Muscle of leg (tissue), 11 donors: ENCODE results near the gene DOCK3. TPM values are rescaled to one million over a fixed set of nuclear protein-coding genes. Genes with fewer than 3 reads are reported as not detected.

Experiments
- DNase-seq: peaks from one replicate; pipeline ENCODE4 v3.0.0; 2013
- H3K27ac ChIP-seq: one replicate; pipeline ENCODE4 v1.5.1; 2013; ENCODE audit warnings: mild to moderate bottlenecking, low read length, control low read depth
- H3K27me3 ChIP-seq: one replicate; pipeline ENCODE4 v1.6.1; 2013; ENCODE audit warnings: low read length; ENCODE audit not compliant: control insufficient read depth, insufficient read depth
- H3K36me3 ChIP-seq: one replicate; pipeline ENCODE4 v1.6.1; 2013; ENCODE audit warnings: low read length; ENCODE audit not compliant: control insufficient read depth, insufficient read depth
- H3K4me1 ChIP-seq: one replicate; pipeline ENCODE4 v1.6.1; 2013; ENCODE audit warnings: low read length; ENCODE audit not compliant: control insufficient read depth, insufficient read depth
- H3K4me3 ChIP-seq: one replicate; pipeline ENCODE4 v1.5.1; 2013; ENCODE audit warnings: low read length, control low read depth
- H3K9me3 ChIP-seq: replicated peaks from 2 replicates; pipeline ENCODE4 v1.6.1; 2013; ENCODE audit warnings: low read depth, low read length; ENCODE audit not compliant: control insufficient read depth
- WGBS: methylation state at CpG from one replicate; pipeline ENCODE4 v1.1.5; 2013; ENCODE audit warnings: missing lambda C conversion rate; ENCODE audit not compliant: insufficient coverage; 5-methylcytosine and 5-hydroxymethylcytosine counted together
- polyA plus RNA-seq, 8 donors: library from polyadenylated mRNA; unstranded; fragments of 120-200 nt; gene quantifications; one replicate each; pipeline versions ENCODE4 v1.2.1 to v1.2.3, GENCODE V29; 2013; ENCODE audit warnings: inconsistent platforms in 1 of 8, low replicate concordance in 1 of 8; ENCODE audit not compliant: insufficient read length in 8 of 8, insufficient read depth in 1 of 8
- total RNA-seq: library from RNA; stranded (reverse); fragments of 120-200 nt; gene quantifications from one replicate; pipeline ENCODE4 v1.2.4, GENCODE V29; 2013

Gene DOCK3
- total and polyA plus RNA-seq, 9 donors, result 0.08 to 0.48 (median 0.17) TPM

- Histone ChIP-seq H3K27me3 (no peaks in the 10 kb centered on the region), H3K9me3 (no peaks in the 10 kb centered on the region), H3K36me3 (no peaks in the 10 kb centered on the region), H3K4me1 (peaks cover 17% of the 10 kb centered on the region), H3K27ac (no peak overlapping the region), H3K4me3 (no peak overlapping the region)
- 51% methylated on average over 5 of the region's 8 CpGs for WGBS
- no peak for DNase-seq
These were observed 700.8 kb downstream of the DOCK3 start for GRCh38 chr3:51375571-51375970.

DNA sequence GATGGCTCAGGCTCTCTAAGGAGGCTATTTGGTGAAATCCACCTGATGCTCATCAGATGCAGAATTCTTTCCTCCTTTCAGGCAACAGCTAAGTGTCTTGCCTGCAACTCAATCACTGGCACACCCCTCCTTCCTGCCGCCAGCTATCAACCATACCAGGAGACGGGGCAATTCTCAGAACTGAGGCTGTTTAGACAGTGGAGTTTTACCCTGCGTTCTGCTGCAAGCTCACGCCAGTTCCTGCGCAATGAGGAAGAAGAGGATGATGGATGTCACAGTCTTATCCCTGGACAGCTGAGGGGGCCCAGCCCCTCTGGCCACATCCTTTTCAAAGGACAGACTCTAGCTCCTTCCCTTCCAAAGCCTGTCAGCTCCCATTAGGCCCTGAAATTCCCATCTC lies 703.3 kb downstream of the DOCK3 start:
- H3K27ac ChIP-seq, result no peak overlapping the region
- H3K4me1 ChIP-seq, result peaks cover 17% of the 10 kb centered on the region
- DNase-seq, result no peak
- 83% methylated on average over 3 of the region's 5 CpGs for WGBS
- H3K4me3 ChIP-seq, result no peak overlapping the region
- H3K27me3 ChIP-seq, result no peaks in the 10 kb centered on the region
- H3K36me3 ChIP-seq, result no peaks in the 10 kb centered on the region
- H3K9me3 ChIP-seq, result no peaks in the 10 kb centered on the region

GRCh38 chr3:51378726-51379125 lies 704.0 kb downstream of the DOCK3 start:
- H3K4me3 ChIP-seq, result no peak overlapping the region
- WGBS, result 100% methylated on average over 2 of the region's 2 CpGs
- no peaks in the 10 kb centered on the region for H3K27me3 ChIP-seq
- H3K9me3 ChIP-seq, result no peaks in the 10 kb centered on the region
- no peak overlapping the region for H3K27ac ChIP-seq
- DNase-seq, result no peak
- peaks cover 20% of the 10 kb centered on the region for H3K4me1 ChIP-seq
- no peaks in the 10 kb centered on the region for H3K36me3 ChIP-seq

DNA sequence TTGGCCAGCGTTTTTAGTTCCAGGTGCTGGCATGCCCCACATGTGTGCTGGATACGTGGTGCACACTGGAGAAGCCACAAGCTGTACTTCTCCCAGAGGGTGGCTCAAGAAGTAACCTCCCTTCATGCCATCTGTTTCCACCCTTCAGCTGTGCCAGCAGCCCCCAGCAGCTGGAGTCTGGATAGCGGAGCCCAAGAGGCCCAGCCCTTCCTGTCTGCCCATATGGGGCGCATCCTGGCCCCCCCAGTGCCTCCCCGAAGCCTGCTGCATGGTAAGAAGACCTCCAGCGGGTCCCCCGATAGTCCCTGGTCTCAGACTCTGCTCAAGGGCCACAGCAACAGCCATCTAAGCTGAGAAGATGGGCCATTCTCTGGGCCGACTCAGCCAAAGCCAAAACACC lies 704.6 kb downstream of the DOCK3 start:
- H3K36me3 ChIP-seq, result no peaks in the 10 kb centered on the region
- peaks cover 23% of the 10 kb centered on the region for H3K4me1 ChIP-seq
- H3K4me3 ChIP-seq, result no peak overlapping the region
- no peaks in the 10 kb centered on the region for H3K27me3 ChIP-seq
- peak; percentile 39 for DNase-seq
- no peak overlapping the region for H3K27ac ChIP-seq
- no peaks in the 10 kb centered on the region for H3K9me3 ChIP-seq
- 63% methylated on average over 7 of the region's 8 CpGs for WGBS

DNA sequence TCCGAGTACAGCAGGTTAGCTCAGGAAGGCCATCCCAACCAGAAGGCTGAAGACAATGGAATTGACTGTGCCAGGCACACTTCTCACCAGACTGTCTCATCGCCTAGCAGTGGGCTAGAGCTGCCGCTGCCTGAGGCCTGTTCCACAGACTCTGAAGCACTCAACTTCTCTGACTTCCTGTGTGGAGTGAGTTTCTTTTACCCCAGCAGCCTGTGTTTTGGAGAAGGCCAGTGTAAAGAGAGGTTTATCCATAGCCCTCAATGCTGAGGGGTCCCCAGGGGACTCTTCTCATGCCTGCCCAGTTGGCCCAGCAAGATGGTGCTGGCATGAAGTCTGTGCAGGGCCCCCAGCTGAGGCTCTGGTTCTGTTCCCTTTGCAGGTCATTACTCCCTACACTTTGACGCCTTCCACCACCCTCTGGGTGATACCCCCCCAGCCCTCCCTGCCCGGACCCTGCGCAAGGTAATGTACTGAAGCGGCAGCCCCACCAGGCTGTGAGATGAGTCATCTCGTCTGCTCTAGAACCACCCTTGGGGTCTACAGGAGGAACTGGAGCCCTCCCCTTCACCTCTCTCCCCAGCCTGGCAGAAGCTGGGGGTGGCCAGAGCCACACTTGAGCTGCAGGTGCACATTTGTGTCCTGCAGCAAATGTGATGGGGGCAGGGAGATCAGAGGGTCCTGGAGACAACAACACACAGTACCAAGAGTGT lies 705.2 kb downstream of the DOCK3 start:
- H3K9me3 ChIP-seq, result no peaks in the 10 kb centered on the region
- WGBS, result 73% methylated on average over 7 of the region's 8 CpGs
- no peak for DNase-seq
- no peak overlapping the region for H3K4me3 ChIP-seq
- H3K27me3 ChIP-seq, result no peaks in the 10 kb centered on the region
- H3K4me1 ChIP-seq, result peaks cover 23% of the 10 kb centered on the region
- no peak overlapping the region for H3K27ac ChIP-seq
- H3K36me3 ChIP-seq, result no peaks in the 10 kb centered on the region

DNA sequence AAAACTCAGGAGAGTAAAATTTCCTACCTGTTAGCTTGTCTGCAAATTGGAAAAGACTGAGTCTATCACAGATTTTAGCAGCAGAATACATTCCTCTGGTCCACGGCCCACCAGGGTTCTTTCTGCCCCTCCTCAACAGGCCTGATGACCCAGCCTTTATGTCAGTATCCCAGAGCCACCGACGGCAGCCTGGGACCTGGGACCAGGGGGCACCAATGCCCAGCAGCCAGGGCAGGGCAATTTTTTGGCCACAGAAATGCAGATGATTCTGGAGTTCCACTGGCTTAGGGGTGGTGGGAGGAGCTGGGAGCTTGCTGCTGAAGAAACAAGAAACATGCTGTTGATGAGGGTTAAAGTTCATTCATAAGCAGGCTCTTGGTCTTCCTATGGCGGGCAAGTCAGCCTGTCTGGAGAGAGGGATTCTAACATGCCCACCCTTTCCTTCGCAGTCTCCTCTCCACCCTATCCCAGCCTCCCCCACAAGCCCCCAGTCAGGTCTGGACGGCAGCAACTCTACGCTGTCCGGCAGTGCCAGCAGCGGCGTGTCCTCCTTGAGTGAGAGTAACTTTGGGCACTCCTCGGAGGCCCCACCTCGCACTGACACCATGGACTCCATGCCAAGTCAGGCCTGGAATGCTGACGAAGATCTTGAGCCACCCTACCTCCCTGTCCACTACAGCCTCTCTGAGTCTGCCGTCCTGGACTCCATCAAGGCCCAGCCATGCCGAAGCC lies 706.0 kb downstream of the DOCK3 start:
- H3K4me1 ChIP-seq, result peaks cover 26% of the 10 kb centered on the region
- H3K4me3 ChIP-seq, result no peak overlapping the region
- no peaks in the 10 kb centered on the region for H3K36me3 ChIP-seq
- no peak overlapping the region for H3K27ac ChIP-seq
- no peak for DNase-seq
- WGBS, result 83% methylated on average over 13 of the region's 15 CpGs
- no peaks in the 10 kb centered on the region for H3K9me3 ChIP-seq
- no peaks in the 10 kb centered on the region for H3K27me3 ChIP-seq

GRCh38 chr3:51381333-51381705 lies 706.6 kb downstream of the DOCK3 start:
- no peak for DNase-seq
- H3K9me3 ChIP-seq, result no peaks in the 10 kb centered on the region
- WGBS, result 91% methylated on average over 12 of the region's 18 CpGs
- H3K4me1 ChIP-seq, result peaks cover 31% of the 10 kb centered on the region
- H3K36me3 ChIP-seq, result peaks cover 4% of the 10 kb centered on the region
- no peak overlapping the region for H3K4me3 ChIP-seq
- H3K27ac ChIP-seq, result no peak overlapping the region
- H3K27me3 ChIP-seq, result no peaks in the 10 kb centered on the region

DNA sequence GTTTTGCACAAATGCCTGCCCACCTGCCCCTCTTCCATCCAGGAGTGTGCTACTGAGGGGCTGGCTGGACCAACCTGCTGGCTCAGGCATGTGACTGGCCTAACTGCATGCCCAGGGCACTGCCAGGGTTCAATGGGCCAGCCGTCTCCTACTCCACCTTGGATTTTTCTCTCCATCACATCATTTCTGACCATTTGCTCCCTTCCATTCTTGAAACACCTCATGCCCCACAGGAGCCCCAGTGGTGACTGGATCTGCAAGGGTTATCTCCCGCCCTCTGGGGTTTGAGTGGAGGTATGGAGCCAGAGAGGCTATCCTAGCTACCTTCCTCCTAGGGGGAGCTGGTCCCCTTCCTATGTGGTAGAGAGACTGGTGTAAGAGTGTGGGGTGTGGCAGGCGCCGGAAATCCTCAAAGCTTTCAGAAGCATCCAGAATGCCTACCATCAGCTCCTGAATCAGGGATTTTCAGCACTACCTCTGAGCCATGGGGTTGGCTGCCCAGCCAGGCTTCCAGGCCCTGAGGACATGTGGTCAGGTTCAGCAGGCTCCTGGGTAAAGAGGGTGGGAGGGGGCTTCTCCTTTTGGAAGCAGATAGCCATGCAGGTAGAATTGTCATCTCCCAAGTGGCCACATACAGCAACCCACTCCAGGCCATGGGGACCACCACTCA lies 707.5 kb downstream of the DOCK3 start:
- WGBS, result 100% methylated on average over 1 of the region's 4 CpGs
- DNase-seq, result no peak

DNA sequence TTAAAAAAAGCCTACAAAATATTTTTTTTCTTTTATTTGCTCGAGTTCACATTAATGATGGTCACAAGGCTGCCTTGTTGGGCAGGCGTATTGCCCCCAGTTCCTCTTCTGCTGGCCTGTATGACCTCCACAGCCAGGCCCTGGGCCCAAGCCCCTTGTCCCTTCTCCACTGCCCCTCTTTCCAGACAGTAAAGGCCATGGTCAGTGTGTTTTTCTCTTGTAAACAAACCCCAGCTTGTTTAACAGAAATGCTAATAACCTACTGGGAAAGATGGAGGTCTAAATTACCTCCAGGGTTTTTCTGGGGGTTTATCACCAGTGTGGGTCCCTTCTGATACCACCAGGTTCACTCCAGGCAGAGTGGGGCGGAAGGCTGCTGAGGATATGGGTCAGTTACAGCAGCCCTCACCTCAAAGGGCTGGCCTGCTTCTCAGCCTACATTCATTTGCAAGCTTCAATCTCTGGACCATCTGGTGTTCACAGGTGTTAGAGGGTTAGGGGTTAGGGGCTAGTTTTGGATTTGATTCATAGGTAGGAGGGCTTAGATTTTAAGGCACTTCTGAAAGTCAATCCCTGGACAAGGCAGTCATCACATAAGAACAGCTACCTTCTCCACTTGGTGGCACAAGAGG lies 708.3 kb downstream of the DOCK3 start:
- H3K27me3 ChIP-seq, result no peaks in the 10 kb centered on the region
- 93% methylated on average over 2 of the region's 3 CpGs for WGBS
- H3K36me3 ChIP-seq, result peaks cover 17% of the 10 kb centered on the region
- no peak for DNase-seq
- H3K4me1 ChIP-seq, result peaks cover 44% of the 10 kb centered on the region
- H3K9me3 ChIP-seq, result no peaks in the 10 kb centered on the region
- no peak overlapping the region for H3K27ac ChIP-seq
- no peak overlapping the region for H3K4me3 ChIP-seq

More for the DNA sequence above, 707.5 kb downstream of the DOCK3 start:
- no peaks in the 10 kb centered on the region for H3K9me3 ChIP-seq
- no peaks in the 10 kb centered on the region for H3K27me3 ChIP-seq
- H3K4me3 ChIP-seq, result no peak overlapping the region
- peaks cover 9% of the 10 kb centered on the region for H3K36me3 ChIP-seq
- peaks cover 38% of the 10 kb centered on the region for H3K4me1 ChIP-seq
- no peak overlapping the region for H3K27ac ChIP-seq
